NCI-H510A treated with DMSO at 0.1 percent for 48 hours (cell line): ENCODE results near the gene MPL.

Source experiments
- DNase-seq: peaks from one replicate; lab custom pipeline; 2025; lab: John Stamatoyannopoulos, UW

The MPL gene

GRCh38 chr1:43337588-43337987 lies at the start of gene MPL:
MPL (plus strand) TSS chr1:43337818; CDS start chr1:43337849, 31 bp downstream.
- DNase-seq = no peak

- no peak for DNase-seq
These were observed 49.4 kb upstream of the MPL start for GRCh38 chr1:43288058-43288784.

GRCh38 chr1:43288785-43289706 lies 48.6 kb upstream of the MPL start:
- DNase-seq = no peak

- no peak for DNase-seq
These were observed 45.4 kb upstream of the MPL start for GRCh38 chr1:43292216-43292615.

GRCh38 chr1:43292679-43293078 lies 44.9 kb upstream of the MPL start:
- DNase-seq = no peak

GRCh38 chr1:43293176-43293575 lies 44.4 kb upstream of the MPL start:
- no peak for DNase-seq

- DNase-seq = no peak
These were observed 43.5 kb upstream of the MPL start for GRCh38 chr1:43293896-43294760.

GRCh38 chr1:43294761-43295160 lies 42.9 kb upstream of the MPL start:
- DNase-seq = no peak

- DNase-seq = no peak
These were observed 41.4 kb upstream of the MPL start for GRCh38 chr1:43296207-43296606.

GRCh38 chr1:43298055-43298454 lies 39.6 kb upstream of the MPL start:
- no peak for DNase-seq

GRCh38 chr1:43299101-43299500 lies 38.5 kb upstream of the MPL start:
- DNase-seq = no peak

GRCh38 chr1:43300378-43301094 lies 37.1 kb upstream of the MPL start, which contains the start of gene TIE1:
TIE1 (plus strand) TSS chr1:43300982; CDS start chr1:43301072, 90 bp downstream.
- no peak for DNase-seq

GRCh38 chr1:43302201-43302600 lies 35.4 kb upstream of the MPL start:
- DNase-seq = no peak

GRCh38 chr1:43302721-43303470 lies 34.7 kb upstream of the MPL start:
- no peak for DNase-seq

- no peak for DNase-seq
These were observed 33.9 kb upstream of the MPL start for GRCh38 chr1:43303471-43304313.

- no peak for DNase-seq
These were observed 33.3 kb upstream of the MPL start for GRCh38 chr1:43304314-43304681.

- DNase-seq = no peak
These were observed 32.8 kb upstream of the MPL start for GRCh38 chr1:43304771-43305300.

- DNase-seq = no peak
These were observed 32.2 kb upstream of the MPL start for GRCh38 chr1:43305461-43305860.

GRCh38 chr1:43305926-43306687 lies 31.5 kb upstream of the MPL start:
- no peak for DNase-seq
